Measurements from ENCODE around the gene LCE4A.

- TF ChIP-seq, protein P1, sequence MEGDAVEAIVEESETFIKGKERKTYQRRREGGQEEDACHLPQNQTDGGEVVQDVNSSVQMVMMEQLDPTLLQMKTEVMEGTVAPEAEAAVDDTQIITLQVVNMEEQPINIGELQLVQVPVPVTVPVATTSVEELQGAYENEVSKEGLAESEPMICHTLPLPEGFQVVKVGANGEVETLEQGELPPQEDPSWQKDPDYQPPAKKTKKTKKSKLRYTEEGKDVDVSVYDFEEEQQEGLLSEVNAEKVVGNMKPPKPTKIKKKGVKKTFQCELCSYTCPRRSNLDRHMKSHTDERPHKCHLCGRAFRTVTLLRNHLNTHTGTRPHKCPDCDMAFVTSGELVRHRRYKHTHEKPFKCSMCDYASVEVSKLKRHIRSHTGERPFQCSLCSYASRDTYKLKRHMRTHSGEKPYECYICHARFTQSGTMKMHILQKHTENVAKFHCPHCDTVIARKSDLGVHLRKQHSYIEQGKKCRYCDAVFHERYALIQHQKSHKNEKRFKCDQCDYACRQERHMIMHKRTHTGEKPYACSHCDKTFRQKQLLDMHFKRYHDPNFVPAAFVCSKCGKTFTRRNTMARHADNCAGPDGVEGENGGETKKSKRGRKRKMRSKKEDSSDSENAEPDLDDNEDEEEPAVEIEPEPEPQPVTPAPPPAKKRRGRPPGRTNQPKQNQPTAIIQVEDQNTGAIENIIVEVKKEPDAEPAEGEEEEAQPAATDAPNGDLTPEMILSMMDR (conservative IDR thresholded peaks at IDR 0.05), result no peak
- TF ChIP-seq EZH2 (IDR thresholded peaks at IDR 0.05; ENCODE audit: low read depth), result no peak
Observed at GRCh38 chr1:152728986-152729385, 21.0 kb downstream of the LCE4A start.

Measured in PC-9 (cell line).